KMS-11 (cell line): ENCODE measurements around the gene CR1.

Experiments used
- H2AFZ ChIP-seq: fragments of 200-600 bp; sonication (generic); 2 replicates; pipeline ENCODE4 v1.6.1; 2016; ENCODE audit warnings: antibody characterized with exemption, mixed run types, low read depth
- H3K27ac ChIP-seq: fragments of 200-600 bp; sonication (generic); 2 replicates; pipeline ENCODE4 v1.6.1; 2016; ENCODE audit warnings: mild to moderate bottlenecking, mixed run types
- H3K27me3 ChIP-seq: fragments of 200-600 bp; sonication (generic); 2 replicates; pipeline ENCODE4 v1.6.1; 2017; ENCODE audit warnings: mild to moderate bottlenecking, low read depth, mixed run types, moderate library complexity; ENCODE audit not compliant: insufficient read depth
- H3K36me3 ChIP-seq: fragments of 200-600 bp; sonication (generic); 2 replicates; pipeline ENCODE4 v1.6.1; 2017; ENCODE audit warnings: mild to moderate bottlenecking, mixed run types; ENCODE audit not compliant: insufficient read depth
- H3K4me1 ChIP-seq: fragments of 200-600 bp; sonication (generic); 2 replicates; pipeline ENCODE4 v1.6.1; 2016; ENCODE audit warnings: mild to moderate bottlenecking, low read depth, mixed run types; ENCODE audit not compliant: poor library complexity, severe bottlenecking
- H3K4me2 ChIP-seq: fragments of 200-600 bp; sonication (generic); 2 replicates; pipeline ENCODE4 v1.7.0; 2016; ENCODE audit warnings: mild to moderate bottlenecking, mixed run types
- H3K4me3 ChIP-seq: fragments of 200-600 bp; sonication (generic); IDR thresholded peaks from 2 replicates; pipeline ENCODE4 v1.6.1; 2017; ENCODE audit warnings: low read depth, low read length, mixed read lengths; ENCODE audit not compliant: insufficient read depth
- H3K79me2 ChIP-seq: fragments of 200-600 bp; sonication (generic); 2 replicates; pipeline ENCODE4 v1.6.1; 2016; ENCODE audit warnings: low read depth, mixed run types; ENCODE audit not compliant: insufficient read depth
- H3K9ac ChIP-seq: fragments of 200-600 bp; sonication (generic); 2 replicates; pipeline ENCODE4 v1.6.1; 2016; ENCODE audit warnings: mild to moderate bottlenecking, mixed run types
- H4K20me1 ChIP-seq: fragments of 200-600 bp; sonication (generic); 2 replicates; pipeline ENCODE4 v1.6.1; 2016; ENCODE audit warnings: mild to moderate bottlenecking, mixed run types; ENCODE audit not compliant: insufficient read depth
- CTCF ChIP-seq: fragments of 200-600 bp; sonication (generic); conservative IDR thresholded peaks from 2 replicates; pipeline ENCODE4 v1.6.1; 2017; ENCODE audit warnings: low read depth, mild to moderate bottlenecking, antibody characterized with exemption, low read length, moderate library complexity, mixed read lengths

The CR1 gene

GRCh38 chr1:207462535-207462934, 33.4 kb upstream of the CR1 start:
- H2AFZ ChIP-seq, result no peak overlapping the region
- H4K20me1 ChIP-seq, result no peaks in the 10 kb centered on the region
- no peak for TF ChIP-seq CTCF
- no peaks in the 10 kb centered on the region for H3K27me3 ChIP-seq
- no peaks in the 10 kb centered on the region for H3K79me2 ChIP-seq
- no peak overlapping the region for H3K4me3 ChIP-seq
- no peak overlapping the region for H3K4me2 ChIP-seq
- no peak overlapping the region for H3K27ac ChIP-seq
- H3K36me3 ChIP-seq, result no peaks in the 10 kb centered on the region
- H3K4me1 ChIP-seq, result no peaks in the 10 kb centered on the region
- no peak overlapping the region for H3K9ac ChIP-seq

- no peaks in the 10 kb centered on the region for H3K27me3 ChIP-seq
- no peaks in the 10 kb centered on the region for H3K4me1 ChIP-seq
- H3K4me3 ChIP-seq, result no peak overlapping the region
- no peaks in the 10 kb centered on the region for H3K36me3 ChIP-seq
- H3K9ac ChIP-seq, result no peak overlapping the region
- no peak for TF ChIP-seq CTCF
- no peak overlapping the region for H3K27ac ChIP-seq
- H2AFZ ChIP-seq, result no peak overlapping the region
- H3K79me2 ChIP-seq, result no peaks in the 10 kb centered on the region
- no peak overlapping the region for H3K4me2 ChIP-seq
- H4K20me1 ChIP-seq, result no peaks in the 10 kb centered on the region
Measured at GRCh38 chr1:207463021-207463420, 32.9 kb upstream of the CR1 start.

- Histone ChIP-seq H3K79me2 (no peaks in the 10 kb centered on the region), H3K27ac (no peak overlapping the region), H3K4me3 (no peak overlapping the region), H3K36me3 (no peaks in the 10 kb centered on the region), H3K4me1 (no peaks in the 10 kb centered on the region), H3K4me2 (no peak overlapping the region), H4K20me1 (no peaks in the 10 kb centered on the region), H2AFZ (no peak overlapping the region), H3K9ac (no peak overlapping the region), H3K27me3 (no peaks in the 10 kb centered on the region)
- TF ChIP-seq CTCF, result no peak
Measured at GRCh38 chr1:207463571-207463970, 32.4 kb upstream of the CR1 start.

GRCh38 chr1:207470927-207471326, 25.0 kb upstream of the CR1 start:
- no peak overlapping the region for H3K9ac ChIP-seq
- H2AFZ ChIP-seq, result no peak overlapping the region
- H3K79me2 ChIP-seq, result no peaks in the 10 kb centered on the region
- no peaks in the 10 kb centered on the region for H4K20me1 ChIP-seq
- no peak overlapping the region for H3K4me3 ChIP-seq
- H3K27ac ChIP-seq, result no peak overlapping the region
- H3K4me1 ChIP-seq, result no peaks in the 10 kb centered on the region
- H3K27me3 ChIP-seq, result no peaks in the 10 kb centered on the region
- H3K4me2 ChIP-seq, result no peak overlapping the region
- no peaks in the 10 kb centered on the region for H3K36me3 ChIP-seq
- no peak for TF ChIP-seq CTCF

- no peak overlapping the region for H3K4me2 ChIP-seq
- no peak overlapping the region for H2AFZ ChIP-seq
- no peaks in the 10 kb centered on the region for H3K36me3 ChIP-seq
- no peak overlapping the region for H3K4me3 ChIP-seq
- H3K9ac ChIP-seq, result no peak overlapping the region
- H3K27ac ChIP-seq, result no peak overlapping the region
- TF ChIP-seq CTCF, result no peak
- H3K27me3 ChIP-seq, result no peaks in the 10 kb centered on the region
- H3K79me2 ChIP-seq, result no peaks in the 10 kb centered on the region
- no peaks in the 10 kb centered on the region for H4K20me1 ChIP-seq
- no peaks in the 10 kb centered on the region for H3K4me1 ChIP-seq
Measured at GRCh38 chr1:207474210-207474609, 21.7 kb upstream of the CR1 start.
